HepG2 (cell line): ENCODE results near the gene PPP2R5D. TPM values are rescaled to one million over a fixed set of nuclear protein-coding genes. Genes with fewer than 3 reads are reported as not detected.

Experiments
- CCDC6 ChIP-seq: sonication (generic); formaldehyde crosslinking; IDR thresholded peaks from 2 replicates; pipeline ENCODE4 v1.8.1; 2022; ENCODE audit warnings: mild to moderate bottlenecking, missing genetic modification reagents, moderate library complexity
- ELF4 ChIP-seq: sonication (generic); formaldehyde crosslinking; IDR thresholded peaks from 2 replicates; pipeline ENCODE4 v1.5.0; 2020; ENCODE audit warnings: missing genetic modification reagents, mild to moderate bottlenecking, moderate library complexity, borderline replicate concordance
- ETV6 ChIP-seq: sonication (generic); formaldehyde crosslinking; conservative IDR thresholded peaks from 2 replicates; pipeline ENCODE4 v1.4.0; 2020; ENCODE audit warnings: missing genetic modification reagents
- EZH2 ChIP-seq: conservative IDR thresholded peaks from 2 replicates; pipeline ENCODE4 v1.6.1; 2012; ENCODE audit warnings: mild to moderate bottlenecking, low read depth, low read length, moderate library complexity
- GATA4 ChIP-seq: sonication (generic); IDR thresholded peaks from 2 replicates; pipeline ENCODE4 v1.6.1; 2016; ENCODE audit warnings: antibody characterized with exemption, low read depth, borderline replicate concordance
- HBP1 ChIP-seq: IDR thresholded peaks from 2 replicates; pipeline ENCODE4 v1.6.1; 2016; ENCODE audit warnings: low read depth, control low read depth
- ISL2 ChIP-seq: sonication (generic); formaldehyde crosslinking; IDR thresholded peaks from 2 replicates; pipeline ENCODE4 v1.5.0; 2020; ENCODE audit warnings: missing genetic modification reagents
- KAT2B ChIP-seq: fragments of 150-350 bp; IDR thresholded peaks from 2 replicates; pipeline ENCODE4 v1.6.1; 2014; ENCODE audit warnings: low read depth, low read length, borderline replicate concordance
- KMT2B ChIP-seq: IDR thresholded peaks from 2 replicates; pipeline ENCODE4 v1.6.1; 2016; ENCODE audit warnings: missing genetic modification reagents, missing compliant biosample characterization
- MED13 ChIP-seq: sonication (generic); formaldehyde crosslinking; IDR thresholded peaks from 2 replicates; pipeline ENCODE4 v1.5.0; 2020; ENCODE audit warnings: missing genetic modification reagents
- MIER2 ChIP-seq: IDR thresholded peaks from 2 replicates; pipeline ENCODE4 v1.6.1; 2016; ENCODE audit warnings: missing biosample characterization, missing genetic modification reagents
- PCBP1 ChIP-seq: fragments of 200-400 bp; formaldehyde crosslinking; IDR thresholded peaks from 2 replicates; pipeline ENCODE4 v1.6.1; 2017; ENCODE audit warnings: mild to moderate bottlenecking, low read depth, low read length, borderline replicate concordance
- PLRG1 ChIP-seq: fragments of 450-650 bp; conservative IDR thresholded peaks from 2 replicates; pipeline ENCODE4 v1.6.1; 2016
- PREB ChIP-seq: sonication (generic); formaldehyde crosslinking; IDR thresholded peaks from 2 replicates; pipeline ENCODE4 v1.4.0; 2020; ENCODE audit warnings: missing genetic modification reagents
- RARG ChIP-seq: sonication (generic); formaldehyde crosslinking; IDR thresholded peaks from 2 replicates; pipeline ENCODE4 v1.4.0; 2020; ENCODE audit warnings: low read depth, mild to moderate bottlenecking, missing genetic modification reagents
- REXO4 ChIP-seq: sonication (generic); formaldehyde crosslinking; IDR thresholded peaks from 2 replicates; pipeline ENCODE4 v1.8.0; 2022; ENCODE audit warnings: missing genetic modification reagents, mild to moderate bottlenecking, borderline replicate concordance
- SMC3 ChIP-seq: IDR thresholded peaks from 2 replicates; pipeline ENCODE4 v1.6.1; 2011; ENCODE audit warnings: low read length, improper control_type of control experiment
- SYNCRIP ChIP-seq: fragments of 200-400 bp; formaldehyde crosslinking; IDR thresholded peaks from 2 replicates; pipeline ENCODE4 v1.6.1; 2018; ENCODE audit warnings: mild to moderate bottlenecking, low read depth, low read length; ENCODE audit not compliant: insufficient read depth
- TEAD2 ChIP-seq: sonication (generic); formaldehyde crosslinking; IDR thresholded peaks from 2 replicates; pipeline ENCODE4 v1.9.0; 2021; ENCODE audit warnings: missing genetic modification reagents
- ZBTB33 ChIP-seq: sonication (generic); formaldehyde crosslinking; IDR thresholded peaks from 2 replicates; pipeline ENCODE4 v1.4.0; 2020; ENCODE audit warnings: missing genetic modification reagents
- ZFP91 ChIP-seq: sonication (generic); formaldehyde crosslinking; IDR thresholded peaks from 2 replicates; pipeline ENCODE4 v1.9.0; 2022; ENCODE audit warnings: missing genetic modification reagents, mild to moderate bottlenecking, borderline replicate concordance
- ZNF205 ChIP-seq: IDR thresholded peaks from 2 replicates; pipeline ENCODE4 v1.6.1; 2018; ENCODE audit warnings: missing biosample characterization, missing genetic modification reagents
- ZNF431 ChIP-seq: sonication (generic); formaldehyde crosslinking; IDR thresholded peaks from 2 replicates; pipeline ENCODE4 v1.9.0; 2022; ENCODE audit warnings: missing genetic modification reagents, low read depth, mild to moderate bottlenecking, borderline replicate concordance
- ZNF788 ChIP-seq: sonication (generic); formaldehyde crosslinking; IDR thresholded peaks from 2 replicates; pipeline ENCODE4 v1.5.0; 2020; ENCODE audit warnings: mild to moderate bottlenecking, missing genetic modification reagents, borderline replicate concordance
- ZNF883 ChIP-seq: sonication (generic); formaldehyde crosslinking; IDR thresholded peaks from 2 replicates; pipeline ENCODE4 v1.5.1; 2020; ENCODE audit warnings: mild to moderate bottlenecking, missing genetic modification reagents; ENCODE audit errors: not compliant biosample characterization
- polyA plus RNA-seq, 8 experiments: library from polyadenylated mRNA; depleted of rRNA in 3 of 8; stranded (reverse) in 7 of 8; unstranded in 1 of 8; fragments of >200 nt; fragmentation: Illumina TruSeq in 4 of 8; extraction: Trizol in 4 of 8; gene quantifications; 2 replicates each; pipeline versions ENCODE4 v1.2.1 to v1.2.3, GENCODE V29; 2011 to 2016; ENCODE audit warnings: low read depth in 4 of 8, missing spikeins in 1 of 8, mixed read lengths in 1 of 8; ENCODE audit not compliant: insufficient read depth in 1 of 8
- total RNA-seq, 5 experiments: library from RNA; depleted of rRNA; stranded (reverse); fragments of >200 nt; fragmentation: Illumina TruSeq; extraction: Trizol; gene quantifications; 2 replicates each; pipeline ENCODE4 v1.2.3, GENCODE V29; 2016; ENCODE audit warnings: low read depth in 1 of 5

PPP2R5D gene
- total and polyA plus RNA-seq, 2 of the 13 experiments (the other 11 are each of a cell fraction or from before 2014, with no cell fraction given) = 53.7 to 60.4 TPM

GRCh38 chr6:42978839-42979522, 5.4 kb upstream of the PPP2R5D start, which contains the start of gene PEX6 (continued):
- no peak for TF ChIP-seq RARG (CRISPR knock-in tag)
- peak; percentile 86 for TF ChIP-seq ZNF205 (CRISPR knock-in tag)
- no peak for TF ChIP-seq REXO4
- peak; percentile 64; the same call in 1 of the 2 replicates for TF ChIP-seq GATA4
- TF ChIP-seq MED13 (CRISPR knock-in tag) = 0 out of 2 replicates have a peak, but pooled peaks have one; percentile 28
- no peak for TF ChIP-seq EZH2
- TF ChIP-seq SMC3 = no peak
- TF ChIP-seq ISL2 (CRISPR knock-in tag) = peak; percentile 48
- TF ChIP-seq ZNF788 (CRISPR knock-in tag) = peak; percentile 90; the same call in 1 of the 2 replicates
- TF ChIP-seq CCDC6 (CRISPR knock-in tag) = no peak; the same call in 1 of the 2 replicates
- no peak; the same call in 1 of the 2 replicates for TF ChIP-seq ZFP91 (CRISPR knock-in tag)
- peak; percentile 86 for TF ChIP-seq ZNF883
- TF ChIP-seq MIER2 (CRISPR knock-in tag) = peak; percentile 69; the same call in 1 of the 2 replicates
- TF ChIP-seq ZBTB33 (CRISPR knock-in tag) = peak; percentile 5; the same call in 1 of the 2 replicates
- TF ChIP-seq ELF4 (CRISPR knock-in tag) = peak; percentile 86
- TF ChIP-seq HBP1 (CRISPR knock-in tag) = peak; percentile 63; the same call in 1 of the 2 replicates
- TF ChIP-seq KAT2B = no peak
- peak; percentile 92 for TF ChIP-seq KMT2B (CRISPR knock-in tag)
- no peak for TF ChIP-seq TEAD2 (CRISPR knock-in tag)
- no peak for TF ChIP-seq PREB (CRISPR knock-in tag)
- TF ChIP-seq PCBP1 = no peak
- no peak for TF ChIP-seq PLRG1
- TF ChIP-seq ZNF431 (CRISPR knock-in tag) = no peak
- no peak for TF ChIP-seq SYNCRIP
- TF ChIP-seq ETV6 (CRISPR knock-in tag) = peak; percentile 92
